ENCODE results near the gene BAAT.

- TF ChIP-seq MYC (CRISPR knock-in tag; IDR thresholded peaks at IDR 0.05; ENCODE audit: borderline replicate concordance) (no peak), ELF3 (CRISPR knock-in tag; IDR thresholded peaks at IDR 0.05) (no peak)
These were observed 1.4 kb downstream of the BAAT start for GRCh38 chr9:101383361-101383760.

All from HepG2 (cell line).